Spleen (tissue), 11 donors: ENCODE measurements around the gene PNPT1. TPM values are rescaled to one million over a fixed set of nuclear protein-coding genes. Genes with fewer than 3 reads are reported as not detected.
"Not testable (repeated sequence)": the region's sequence is repeated elsewhere in the genome, so short reads cannot be mapped to it uniquely, and the experiment has no call there.

Source experiments
- DNase-seq: peaks from one replicate; pipeline ENCODE4 v3.0.0-alpha.2; 2020
- H3K27ac ChIP-seq, 8 donors: fragments of 200-600 bp; sonication (generic) in 7 of 8; 1 replicate in 4 of 8; 2 replicates in 4 of 8; pipeline versions ENCODE4 v1.5.0 to v1.8.0; 2016 to 2021; ENCODE audit warnings: inconsistent platforms in 4 of 8, mild to moderate bottlenecking in 4 of 8, moderate library complexity in 1 of 8
- H3K27me3 ChIP-seq, 7 donors: fragments of 200-600 bp; sonication (generic) in 6 of 7; replicated peaks in 1 of 7; 1 replicate in 4 of 7; 2 replicates in 3 of 7; pipeline versions ENCODE4 v1.5.0 to v1.8.0; 2016 to 2021; ENCODE audit warnings: inconsistent platforms in 3 of 7, mild to moderate bottlenecking in 1 of 7
- H3K36me3 ChIP-seq, 6 donors: fragments of 200-600 bp; sonication (generic) in 5 of 6; 1 replicate in 4 of 6; 2 replicates in 2 of 6; pipeline versions ENCODE4 v1.5.0 to v1.8.0; 2016 to 2021; ENCODE audit warnings: inconsistent platforms in 2 of 6
- H3K4me1 ChIP-seq, 6 donors: fragments of 200-600 bp; sonication (generic) in 5 of 6; 1 replicate in 3 of 6; 2 replicates in 3 of 6; pipeline versions ENCODE4 v1.5.0 to v1.8.0; 2016 to 2021; ENCODE audit warnings: inconsistent platforms in 3 of 6
- H3K4me3 ChIP-seq, 8 donors: fragments of 200-600 bp; sonication (generic) in 7 of 8; 1 replicate in 4 of 8; 2 replicates in 4 of 8; pipeline versions ENCODE4 v1.5.0 to v1.8.0; 2016 to 2021; ENCODE audit warnings: inconsistent platforms in 4 of 8, mild to moderate bottlenecking in 4 of 8, moderate library complexity in 2 of 8
- H3K9me3 ChIP-seq, 8 donors: fragments of 200-600 bp; sonication (generic) in 7 of 8; 1 replicate in 4 of 8; 2 replicates in 4 of 8; pipeline versions ENCODE4 v1.5.0 to v1.8.0; 2016 to 2021; ENCODE audit warnings: inconsistent platforms in 4 of 8
- CTCF ChIP-seq, 11 experiments: fragments of 200-600 bp in 7 of 11; fragments of 450-650 bp in 4 of 11; sonication (generic) in 4 of 11; IDR thresholded peaks in 8 of 11; conservative IDR thresholded peaks in 3 of 11; 1 replicate in 7 of 11; 2 replicates in 4 of 11; pipeline versions ENCODE4 v1.4.0 to v1.8.0; 2016 to 2021; ENCODE audit warnings: antibody characterized with exemption in 11 of 11, inconsistent platforms in 4 of 11, mild to moderate bottlenecking in 1 of 11
- POLR2A ChIP-seq, 3 donors: fragments of 450-650 bp; IDR thresholded peaks; one replicate each; pipeline ENCODE4 v1.5.1; 2017; ENCODE audit warnings: antibody characterized with exemption in 3 of 3, mild to moderate bottlenecking in 1 of 3
- POLR2AphosphoS5 ChIP-seq, 3 donors: sonication (generic); formaldehyde crosslinking; IDR thresholded peaks; one replicate each; pipeline ENCODE4 v1.5.1; 2017; ENCODE audit warnings: antibody characterized with exemption in 3 of 3
- WGBS, 5 donors: extraction: QIAGEN DNeasy Blood & Tissue Kit in 3 of 5; methylation state at CpG; one replicate each; pipeline versions ENCODE4 v1.1.5 to v1.1.7; 2013 to 2018; 5-methylcytosine and 5-hydroxymethylcytosine counted together
- intact Hi-C: fragments of 100-400 bp; cut with DNase I; formaldehyde crosslinking; loops from one replicate; pipeline ENCODE4 v1.15.0; 2023; ENCODE audit warnings: low total_unique reads
- polyA plus RNA-seq, 3 donors: library from polyadenylated mRNA; stranded (reverse); fragments of 200-250 nt; gene quantifications; one replicate each; pipeline ENCODE4 v1.2.1, GENCODE V29; 2013
- total RNA-seq, 7 donors: library from RNA; depleted of rRNA in 3 of 7; stranded (reverse); fragments of >200 nt in 3 of 7; fragmentation: NEBNext Ultra II Directional in 4 of 7; extraction: Animal tissue kit (Norgen Biotek cat#: 25700) in 4 of 7; gene quantifications; one replicate each; pipeline versions ENCODE4 v1.1.0 to v1.2.1, GENCODE V29; 2016 to 2021
- donor health status: healthy with polysubstance abuse.
- donor health status: DM: no; HTN: no; CAD: no; lungs with moderate emphysema.
- donor health status: DM: no; HTN: no; CAD: no.
- donor health status: Bipolar disorder and iron deficiency.
- donor health status: healthy.
- donor health status: DM: no; HTN: no; CAD: no.
- donor health status: DM: yes; HTN: yes; CAD: no.

PNPT1 gene
- total and polyA plus RNA-seq, 10 donors, result 6.4 to 26.3 (median 16.9) TPM

DNA sequence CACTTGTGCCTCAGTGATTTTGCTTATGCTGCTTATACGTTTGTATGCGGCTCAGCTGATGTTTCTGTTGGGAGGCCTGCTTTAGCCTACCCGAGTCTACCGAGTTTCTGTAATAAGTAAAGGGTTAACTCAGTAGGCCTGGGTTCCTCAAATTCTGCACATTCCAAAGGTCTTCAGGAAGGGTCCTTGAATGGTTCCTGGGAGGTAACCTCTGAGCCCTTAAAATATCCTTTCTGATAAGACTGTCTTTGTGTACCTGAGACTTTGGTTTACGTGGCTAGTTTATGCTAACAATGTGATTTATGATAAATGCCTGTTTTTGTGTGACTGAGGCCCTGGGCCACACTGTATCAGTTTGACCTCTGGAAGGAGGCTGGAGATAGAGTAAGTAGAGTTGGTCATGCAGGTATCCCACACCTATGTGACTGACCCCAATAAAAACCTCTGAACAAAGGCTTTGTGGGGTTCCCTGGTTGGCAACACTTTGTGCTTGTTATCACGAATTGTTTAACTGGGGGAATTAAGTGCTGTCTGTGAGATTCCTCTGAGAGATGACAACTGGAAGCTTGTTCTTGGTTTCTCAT is 18.9 kb upstream of the PNPT1 start:
- Histone ChIP-seq H3K4me1 (no peaks in the 10 kb centered on the region), H3K27ac (no peak overlapping the region), H3K9me3 (no peaks in the 10 kb centered on the region), H3K36me3 (no peaks in the 10 kb centered on the region), H3K27me3 (no peaks in the 10 kb centered on the region), H3K4me3 (no peak overlapping the region)
- intact Hi-C loops, result loop anchor here (10.0 kb wide), 1 partner anchor 422 kb away; no protein-coding TSS in a partner anchor
- no peak for DNase-seq
- TF ChIP-seq POLR2AphosphoS5 (IDR thresholded peaks at IDR 0.05), result no peak
- TF ChIP-seq POLR2A (IDR thresholded peaks at IDR 0.05), result no peak
- no peak for TF ChIP-seq CTCF (IDR thresholded peaks at IDR 0.05 in 8 of 11, conservative IDR thresholded peaks at IDR 0.05 in 3 of 11)
- 79 to 89% (median 83%) methylated on average over 6 of the region's 6 CpGs for WGBS, 5 donors

GRCh38 chr2:55710025-55710424 is 16.4 kb upstream of the PNPT1 start:
- Histone ChIP-seq H3K27ac (no peak overlapping the region), H3K9me3 (no peaks in the 10 kb centered on the region), H3K4me1 (no peaks in the 10 kb centered on the region), H3K36me3 (no peaks in the 10 kb centered on the region), H3K27me3 (peaks cover 0 to 7% (median 0%) of the 10 kb centered on the region in 7 donors), H3K4me3 (no peak overlapping the region)
- no peak for DNase-seq
- intact Hi-C loops, result loop anchor here (10.0 kb wide), 1 partner anchor 425 kb away; no protein-coding TSS in a partner anchor
- TF ChIP-seq POLR2A (IDR thresholded peaks at IDR 0.05), result no peak
- TF ChIP-seq CTCF (IDR thresholded peaks at IDR 0.05 in 8 of 11, conservative IDR thresholded peaks at IDR 0.05 in 3 of 11), result no peak
- no peak for TF ChIP-seq POLR2AphosphoS5 (IDR thresholded peaks at IDR 0.05)

DNA sequence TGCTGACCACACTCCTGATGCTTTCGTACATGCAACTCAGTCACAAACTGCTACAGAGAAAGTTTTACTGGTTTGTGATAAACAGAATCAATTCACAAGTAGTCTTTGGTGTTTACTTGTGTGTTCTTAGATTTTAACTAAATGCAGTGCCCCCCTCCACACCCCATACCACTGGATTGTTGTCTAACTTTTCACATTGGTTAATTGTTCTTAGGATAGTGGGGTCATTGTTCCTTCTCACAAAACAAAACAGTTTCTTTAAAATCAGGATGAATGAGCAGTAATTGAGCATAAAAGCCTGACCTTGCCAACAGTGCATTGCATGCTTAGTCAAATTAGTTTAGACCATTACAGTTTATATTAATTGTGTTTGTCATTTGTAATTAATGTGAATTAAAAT is 14.1 kb upstream of the PNPT1 start:
- 78 to 91% (median 85%) methylated on average over 1 of the region's 1 CpG for WGBS, 5 donors
- H3K9me3 ChIP-seq, result no peaks in the 10 kb centered on the region
- no peak overlapping the region for H3K27ac ChIP-seq
- H3K36me3 ChIP-seq, result no peaks in the 10 kb centered on the region
- no peaks in the 10 kb centered on the region for H3K4me1 ChIP-seq
- peaks cover 0 to 11% (median 0%) of the 10 kb centered on the region in 7 donors for H3K27me3 ChIP-seq
- no peak for DNase-seq
- intact Hi-C loops, result no loop called here
- no peak for TF ChIP-seq POLR2A (IDR thresholded peaks at IDR 0.05)
- no peak for TF ChIP-seq POLR2AphosphoS5 (IDR thresholded peaks at IDR 0.05)
- TF ChIP-seq CTCF (IDR thresholded peaks at IDR 0.05 in 8 of 11, conservative IDR thresholded peaks at IDR 0.05 in 3 of 11), result no peak
- H3K4me3 ChIP-seq, result no peak overlapping the region

- intact Hi-C loops, H3K9me3 ChIP-seq, H3K36me3 ChIP-seq, H3K27ac ChIP-seq, DNase-seq, H3K4me3 ChIP-seq, H3K4me1 ChIP-seq: not testable (repeated sequence)
- WGBS, 5 donors, result 78 to 95% (median 86%) methylated on average over 3 to 4 of the region's 4 CpGs
- peaks cover 0 to 14% (median 0%) of the 10 kb centered on the region in 7 donors for H3K27me3 ChIP-seq
These were observed 12.6 kb upstream of the PNPT1 start for GRCh38 chr2:55706258-55706657.
